ENCODE results near the gene DTNB. TPM values are rescaled to one million over a fixed set of nuclear protein-coding genes. Genes with fewer than 3 reads are reported as not detected.

The DTNB gene
- total and polyA plus RNA-seq, 2 donors (not counting 3 experiments of a cell fraction or from before 2014, with no cell fraction given) = 11.5 to 17.0 TPM

GRCh38 chr2:25493207-25493606, 180.2 kb downstream of the DTNB start:
- no peaks in the 10 kb centered on the region for H3K79me2 ChIP-seq (ENCODE audit: control insufficient read depth, insufficient read depth, low read length)
- no peaks in the 10 kb centered on the region for H3K9me1 ChIP-seq (replicated peaks; ENCODE audit: control insufficient read depth, extremely low read depth, insufficient read depth, low read length)
- H3K4me1 ChIP-seq (ENCODE audit: control insufficient read depth, extremely low read depth, insufficient read depth, low read length) = peaks cover 18% of the 10 kb centered on the region
- no peak overlapping the region for H3K4me2 ChIP-seq (ENCODE audit: insufficient read depth, low read length)
- ChIA-PET POLR2A (no interaction called here), CTCF (interaction anchor here (1.1 to 1.8 kb wide), 5 partner anchors 9 to 184 kb away, joined by 3 to 7 read pairs (median 4); no protein-coding TSS in a partner anchor)
- no peak for TF ChIP-seq CTCF (IDR thresholded peaks at IDR 0.05; ENCODE audit: extremely low read depth in 1 of 2, insufficient read depth in 1 of 2, low read depth in 1 of 2, low read length in 2 of 2)
- no peak for TF ChIP-seq FOS (IDR thresholded peaks at IDR 0.05; ENCODE audit: borderline replicate concordance, insufficient read depth, low read length)
- TF ChIP-seq EZH2 (IDR thresholded peaks at IDR 0.05; ENCODE audit: borderline replicate concordance, low read depth, low read length, severe bottlenecking) = no peak
- TF ChIP-seq POLR2A (IDR thresholded peaks at IDR 0.05; ENCODE audit: low read depth, low read length) = no peak
- TF ChIP-seq MAX (IDR thresholded peaks at IDR 0.05; ENCODE audit: insufficient read depth, insufficient read length) = no peak
- no peak for TF ChIP-seq MYC (IDR thresholded peaks at IDR 0.05; ENCODE audit: low read depth, low read length)
- no peak for TF ChIP-seq JUN (IDR thresholded peaks at IDR 0.05; ENCODE audit: borderline replicate concordance, insufficient read depth, insufficient read length, low read depth)
- no peak for TF ChIP-seq GATA2 (IDR thresholded peaks at IDR 0.05; ENCODE audit: insufficient read depth, insufficient read length, low read depth, low read length)
- no peak for TF ChIP-seq POLR2AphosphoS5 (IDR thresholded peaks at IDR 0.05; ENCODE audit: insufficient read depth, low read depth, low read length)
- dilution Hi-C loops (cut with MboI; ENCODE audit: extremely low pct_ligation_motif_present, low sequenced_read_pairs) (no loop called here), intact Hi-C loops (cut with micrococcal nuclease) (no loop called here)
- H3K36me3 ChIP-seq (ENCODE audit: control insufficient read depth in 2 of 2, extremely low read depth in 1 of 2, insufficient read depth in 2 of 2, low read length in 2 of 2) = no peaks in the 10 kb centered on the region
- H4K20me1 ChIP-seq (replicated peaks; ENCODE audit: control insufficient read depth, extremely low read depth, insufficient read depth, low read length) = no peaks in the 10 kb centered on the region
- no peaks in the 10 kb centered on the region for H3K9me3 ChIP-seq (replicated peaks; ENCODE audit: control insufficient read depth, insufficient read depth, low read length)
- no peaks in the 10 kb centered on the region for H3K27me3 ChIP-seq (ENCODE audit: control insufficient read depth in 2 of 2, insufficient read depth in 2 of 2, low read length in 2 of 2)
- DNase-seq (ENCODE audit: low read depth, low spot score) (no peak), FAIRE-seq (no peak)
- no peak overlapping the region for H2AFZ ChIP-seq (ENCODE audit: low read depth, low read length)
- BruUV-seq (replicated peaks) = no TSS peak
- H3K27ac ChIP-seq (ENCODE audit: insufficient read depth, low read depth, low read length) = no peak overlapping the region
- no peak overlapping the region for H3K4me3 ChIP-seq (replicated peaks in 1 of 3; ENCODE audit: insufficient read depth in 1 of 3, low read depth in 1 of 3, low read length in 3 of 3)
- no peak overlapping the region for H3K9ac ChIP-seq (replicated peaks; ENCODE audit: extremely low read depth, insufficient read depth, low read length)
